NCI-H2196 treated with DMSO at 0.1 percent for 48 hours (cell line): ENCODE measurements around the gene PCDHA11.
"Not testable (repeated sequence)": the region's sequence is repeated elsewhere in the genome, so short reads cannot be mapped to it uniquely, and the experiment has no call there.

Experiments used
- DNase-seq: peaks from one replicate; lab custom pipeline; 2025; ENCODE audit not compliant: unreplicated experiment; lab: John Stamatoyannopoulos, UW

PCDHA11 gene

GRCh38 chr5:140868721-140869554 is at the start of gene PCDHA11:
Gene PCDHA11 (plus strand): TSS chr5:140868957. CDS start chr5:140869104, 147 bp downstream.
- no peak for DNase-seq

GRCh38 chr5:140821375-140822280 is 47.1 kb upstream of the PCDHA11 start, which contains the start of gene PCDHA5:
Gene PCDHA5 (plus strand): TSS chr5:140821613.
- DNase-seq, result no peak

DNA sequence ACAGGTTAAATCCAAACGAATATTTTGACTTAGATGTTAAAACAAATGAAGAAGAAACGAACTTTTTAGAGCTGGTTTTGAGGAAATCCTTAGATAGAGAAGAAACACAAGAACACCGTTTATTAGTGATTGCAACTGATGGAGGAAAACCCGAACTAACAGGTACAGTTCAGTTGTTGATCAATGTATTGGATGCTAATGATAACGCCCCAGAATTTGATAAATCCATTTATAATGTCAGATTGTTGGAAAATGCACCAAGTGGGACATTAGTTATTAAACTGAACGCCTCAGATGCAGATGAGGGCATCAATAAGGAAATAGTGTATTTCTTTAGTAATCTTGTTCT is 46.5 kb upstream of the PCDHA11 start:
- DNase-seq, result no peak

- DNase-seq, result not testable (repeated sequence)
Measured at GRCh38 chr5:140822969-140823368, 45.8 kb upstream of the PCDHA11 start.

- DNase-seq, result no peak
Measured at GRCh38 chr5:140823475-140823874, 45.3 kb upstream of the PCDHA11 start.

- no peak for DNase-seq
Measured at GRCh38 chr5:140827704-140828361, 40.9 kb upstream of the PCDHA11 start, which contains the start of gene PCDHA6. Gene PCDHA6 (plus strand): TSS chr5:140827960. CDS start chr5:140828092, 132 bp downstream.

DNA sequence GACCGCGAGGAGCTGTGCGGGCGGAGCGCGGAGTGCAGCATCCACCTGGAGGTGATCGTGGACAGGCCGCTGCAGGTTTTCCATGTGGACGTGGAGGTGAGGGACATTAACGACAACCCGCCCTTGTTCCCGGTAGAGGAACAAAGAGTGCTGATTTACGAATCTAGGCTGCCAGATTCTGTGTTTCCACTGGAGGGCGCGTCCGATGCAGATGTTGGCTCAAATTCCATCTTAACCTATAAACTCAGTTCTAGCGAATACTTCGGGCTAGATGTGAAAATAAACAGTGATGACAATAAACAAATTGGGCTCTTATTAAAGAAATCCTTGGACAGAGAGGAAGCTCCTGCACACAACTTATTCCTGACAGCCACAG is 40.4 kb upstream of the PCDHA11 start:
- no peak for DNase-seq

GRCh38 chr5:140829511-140830501 is 39.0 kb upstream of the PCDHA11 start:
- not testable (repeated sequence) for DNase-seq

- no peak for DNase-seq
Measured at GRCh38 chr5:140833993-140834392, 34.8 kb upstream of the PCDHA11 start, which contains the start of gene PCDHA7. Gene PCDHA7 (plus strand): TSS chr5:140834269. CDS start chr5:140834384, 115 bp downstream.

GRCh38 chr5:140834439-140835008 is 34.2 kb upstream of the PCDHA11 start:
- not testable (repeated sequence) for DNase-seq

DNA sequence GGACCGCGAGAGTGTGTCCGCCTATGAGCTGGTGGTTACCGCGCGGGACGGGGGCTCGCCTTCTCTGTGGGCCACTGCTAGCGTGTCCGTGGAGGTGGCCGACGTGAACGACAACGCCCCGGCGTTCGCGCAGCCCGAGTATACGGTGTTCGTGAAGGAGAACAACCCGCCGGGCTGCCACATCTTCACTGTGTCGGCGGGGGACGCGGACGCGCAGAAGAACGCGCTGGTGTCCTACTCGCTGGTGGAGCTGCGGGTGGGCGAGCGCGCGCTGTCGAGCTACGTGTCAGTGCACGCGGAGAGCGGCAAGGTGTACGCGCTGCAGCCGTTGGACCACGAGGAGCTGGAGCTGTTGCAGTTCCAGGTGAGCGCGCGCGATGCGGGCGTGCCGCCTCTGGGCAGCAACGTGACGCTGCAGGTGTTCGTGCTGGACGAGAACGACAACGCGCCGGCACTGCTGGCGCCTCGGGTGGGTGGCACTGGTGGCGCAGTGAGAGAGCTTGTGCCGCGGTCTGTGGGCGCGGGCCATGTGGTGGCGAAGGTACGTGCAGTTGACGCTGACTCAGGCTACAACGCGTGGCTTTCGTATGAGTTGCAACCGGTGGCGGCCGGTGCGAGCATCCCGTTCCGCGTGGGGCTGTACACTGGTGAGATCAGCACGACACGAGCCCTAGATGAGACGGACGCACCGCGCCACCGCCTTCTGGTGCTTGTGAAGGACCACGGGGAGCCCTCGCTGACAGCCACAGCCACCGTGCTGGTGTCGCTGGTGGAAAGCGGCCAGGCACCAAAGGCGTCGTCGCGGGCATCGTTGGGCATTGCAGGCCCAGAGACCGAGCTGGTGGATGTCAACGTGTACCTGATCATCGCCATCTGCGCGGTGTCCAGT is 32.9 kb upstream of the PCDHA11 start:
- DNase-seq, result no peak

DNA sequence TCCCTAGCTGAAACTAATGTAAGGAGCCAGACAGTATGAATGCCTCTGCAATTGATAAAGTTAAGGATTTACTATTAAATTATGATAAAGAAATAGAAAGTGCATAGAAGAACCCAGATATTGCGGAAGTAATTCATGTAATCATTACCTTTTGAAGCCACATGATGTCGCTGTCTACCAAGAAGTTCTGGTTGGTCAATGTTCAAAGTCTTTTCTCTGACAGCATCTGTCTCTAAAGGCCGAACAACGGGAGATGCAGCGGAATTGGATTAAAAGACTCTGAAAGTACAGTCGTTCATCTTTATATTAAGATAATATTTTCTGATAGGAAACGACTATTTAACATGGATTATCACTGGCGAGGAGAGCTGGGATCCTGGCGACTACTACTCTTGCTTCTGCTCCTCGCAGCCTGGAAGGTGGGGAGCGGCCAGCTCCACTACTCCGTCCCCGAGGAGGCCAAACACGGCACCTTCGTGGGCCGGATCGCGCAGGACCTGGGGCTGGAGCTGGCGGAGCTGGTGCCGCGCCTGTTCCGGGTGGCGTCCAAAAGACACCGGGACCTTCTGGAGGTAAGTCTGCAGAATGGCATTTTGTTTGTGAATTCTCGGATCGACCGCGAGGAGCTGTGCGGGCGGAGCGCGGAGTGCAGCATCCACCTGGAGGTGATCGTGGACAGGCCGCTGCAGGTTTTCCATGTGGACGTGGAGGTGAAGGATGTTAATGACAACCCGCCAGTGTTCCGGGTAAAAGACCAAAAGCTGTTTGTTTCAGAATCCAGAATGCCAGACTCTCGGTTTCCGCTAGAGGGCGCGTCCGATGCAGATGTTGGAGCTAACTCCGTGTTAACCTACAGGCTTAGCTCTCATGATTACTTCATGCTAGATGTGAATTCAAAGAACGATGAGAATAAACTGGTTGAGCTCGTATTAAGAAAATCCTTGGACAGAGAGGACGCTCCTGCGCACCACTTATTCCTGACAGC is 27.5 kb upstream of the PCDHA11 start, which contains the start of gene PCDHA8:
Gene PCDHA8 (plus strand): TSS at position 210 of the 985 bp plus-strand sequence. CDS start 135 bp downstream, at position 345.
- DNase-seq, result peak; percentile 3

DNA sequence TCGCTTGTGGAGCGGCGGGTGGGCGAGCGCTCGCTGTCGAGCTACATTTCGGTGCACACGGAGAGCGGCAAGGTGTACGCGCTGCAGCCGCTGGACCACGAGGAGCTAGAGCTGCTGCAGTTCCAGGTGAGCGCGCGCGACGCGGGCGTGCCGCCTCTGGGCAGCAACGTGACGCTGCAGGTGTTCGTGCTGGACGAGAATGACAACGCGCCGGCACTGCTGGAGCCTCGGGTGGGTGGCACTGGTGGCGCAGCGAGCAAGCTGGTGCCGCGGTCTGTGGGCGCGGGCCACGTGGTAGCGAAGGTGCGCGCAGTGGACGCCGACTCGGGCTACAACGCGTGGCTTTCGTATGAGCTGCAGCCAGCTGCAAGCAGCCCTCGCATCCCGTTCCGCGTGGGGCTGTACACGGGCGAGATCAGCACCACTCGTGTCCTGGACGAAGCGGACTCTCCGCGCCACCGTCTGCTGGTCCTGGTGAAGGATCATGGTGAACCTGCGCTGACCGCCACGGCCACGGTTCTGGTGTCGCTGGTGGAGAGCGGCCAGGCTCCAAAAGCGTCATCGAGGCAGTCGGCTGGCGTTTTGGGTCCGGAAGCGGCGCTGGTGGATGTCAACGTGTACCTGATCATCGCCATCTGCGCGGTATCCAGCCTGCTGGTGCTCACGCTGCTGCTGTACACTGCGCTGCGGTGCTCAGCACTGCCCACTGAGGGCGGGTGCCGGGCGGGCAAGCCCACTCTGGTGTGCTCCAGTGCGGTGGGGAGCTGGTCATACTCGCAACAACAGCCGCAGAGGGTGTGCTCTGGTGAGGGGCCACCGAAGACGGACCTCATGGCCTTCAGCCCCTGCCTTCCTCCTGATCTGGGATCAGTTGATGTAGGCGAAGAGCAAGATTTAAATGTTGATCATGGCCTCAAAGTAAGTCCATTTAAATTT is 25.7 kb upstream of the PCDHA11 start:
- DNase-seq, result no peak

GRCh38 chr5:140848139-140849102 is 20.3 kb upstream of the PCDHA11 start, which contains the start of gene PCDHA9:
Gene PCDHA9 (plus strand): TSS chr5:140848382. CDS start chr5:140848496, 114 bp downstream.
- DNase-seq, result not testable (repeated sequence)
